DMS 273 (cell line): Measurements from ENCODE around the gene FNDC8.
"Not testable (repeated sequence)": the region's sequence is repeated elsewhere in the genome, so short reads cannot be mapped to it uniquely, and the experiment has no call there.

ENCODE experiments used
- DNase-seq: peaks from one replicate; lab custom pipeline; 2025; ENCODE audit not compliant: unreplicated experiment; lab: John Stamatoyannopoulos, UW

FNDC8 gene

DNA sequence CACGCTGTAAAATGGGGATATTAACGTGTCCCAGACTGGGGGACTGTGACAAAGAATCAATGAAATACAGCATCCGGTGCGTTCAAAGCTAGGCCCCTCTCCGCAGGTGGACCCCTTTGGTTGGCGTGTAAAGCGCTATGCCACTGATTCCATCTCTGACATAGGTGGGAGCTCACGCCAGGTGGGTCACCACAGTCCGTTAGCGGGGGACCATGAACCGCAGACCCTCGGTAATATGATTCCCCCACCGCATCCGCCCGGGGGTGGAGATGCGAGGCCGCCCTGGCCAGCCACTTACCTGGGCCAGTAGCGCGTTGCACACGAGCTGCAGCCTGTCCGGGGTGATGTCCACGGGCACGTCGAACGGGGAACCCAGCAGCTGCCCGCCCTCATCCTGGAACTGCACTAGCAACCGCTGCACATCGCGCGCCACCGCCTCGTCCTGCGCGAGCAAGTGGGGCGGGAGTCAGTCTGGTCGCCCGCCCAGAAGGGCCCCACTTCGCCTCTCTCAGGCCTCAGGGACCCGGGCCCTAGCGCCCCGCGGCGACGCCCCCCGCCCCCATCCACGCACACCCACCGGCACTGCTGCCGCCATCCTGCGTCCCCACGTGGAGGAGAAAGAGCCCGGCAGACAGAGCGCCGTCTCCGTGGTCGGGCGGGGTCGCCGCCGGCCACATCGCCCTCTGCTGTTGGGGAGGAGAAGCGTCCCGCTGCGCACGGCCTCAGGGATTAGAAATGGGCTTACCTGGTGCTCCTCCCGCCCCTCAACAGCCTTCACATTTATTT lies 20.5 kb downstream of the FNDC8 start, which contains the start of gene NLE1:
Gene NLE1 (minus strand): TSS at position 623 of the 786 bp plus-strand sequence. CDS start 28 bp downstream, at position 595.
- peak; percentile 93 for DNase-seq

DNA sequence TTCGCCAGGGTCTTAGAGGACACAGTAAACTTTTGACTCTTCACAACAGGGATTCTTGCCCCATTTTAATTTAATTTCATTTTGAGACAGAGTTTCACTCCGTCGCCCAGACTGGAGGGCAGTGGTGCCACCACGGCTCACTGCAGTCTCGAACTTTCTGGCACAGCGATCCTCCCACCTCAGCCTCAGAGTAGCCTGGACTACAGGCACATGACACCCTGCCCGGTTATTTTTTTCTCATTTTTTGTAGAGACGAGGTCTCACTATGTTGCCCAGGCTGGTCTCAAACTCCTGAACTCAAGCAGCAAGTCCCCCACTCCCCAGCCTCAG lies 21.0 kb downstream of the FNDC8 start:
- DNase-seq = no peak

DNA sequence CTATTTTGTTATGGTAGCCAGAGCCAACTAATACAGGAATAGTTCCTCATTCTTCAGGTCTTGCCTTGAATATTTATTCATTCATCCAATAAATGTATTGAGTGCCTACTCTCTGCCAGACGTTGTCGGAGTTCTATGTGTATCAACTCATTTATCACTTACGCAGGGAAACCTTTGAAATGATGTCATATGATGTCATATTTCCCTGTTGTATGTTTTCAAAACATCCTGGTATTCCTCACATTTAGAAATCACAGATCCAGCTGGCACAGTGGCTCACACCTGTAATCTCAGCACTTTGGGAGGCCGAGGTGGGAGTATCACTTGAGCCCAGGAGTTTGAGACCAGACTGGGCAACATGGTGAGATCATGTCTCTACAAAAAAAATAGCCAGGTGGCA lies 23.4 kb downstream of the FNDC8 start:
- DNase-seq = no peak

DNA sequence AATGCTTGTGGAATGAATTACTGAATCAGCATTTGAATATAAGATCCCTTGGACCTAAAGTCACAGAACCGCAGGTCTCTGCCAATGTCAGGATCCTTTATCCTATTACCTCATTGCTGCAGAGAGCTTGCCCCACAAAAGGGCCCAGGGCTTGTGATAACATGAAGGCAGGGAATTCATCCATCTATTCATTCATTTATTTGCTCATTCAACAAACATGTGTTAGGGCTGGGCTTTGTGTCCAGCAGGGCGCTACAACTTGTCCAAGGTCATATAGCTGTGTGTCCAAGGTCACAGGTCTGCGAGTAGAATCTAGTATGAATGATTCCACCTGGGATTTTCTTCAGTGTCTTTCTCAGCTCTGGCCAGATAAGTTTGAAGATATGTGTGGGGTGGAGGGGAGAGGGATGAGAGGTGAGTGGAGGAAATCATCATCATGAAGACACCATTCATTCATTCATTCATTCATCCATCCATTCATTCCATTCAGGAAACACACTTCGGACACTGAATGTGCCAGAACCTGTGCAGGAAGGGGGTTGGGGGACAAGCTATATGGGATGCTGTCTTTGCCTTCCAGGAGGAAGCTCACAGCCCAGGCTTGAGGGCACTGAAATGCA lies 24.9 kb downstream of the FNDC8 start:
- DNase-seq = no peak

DNA sequence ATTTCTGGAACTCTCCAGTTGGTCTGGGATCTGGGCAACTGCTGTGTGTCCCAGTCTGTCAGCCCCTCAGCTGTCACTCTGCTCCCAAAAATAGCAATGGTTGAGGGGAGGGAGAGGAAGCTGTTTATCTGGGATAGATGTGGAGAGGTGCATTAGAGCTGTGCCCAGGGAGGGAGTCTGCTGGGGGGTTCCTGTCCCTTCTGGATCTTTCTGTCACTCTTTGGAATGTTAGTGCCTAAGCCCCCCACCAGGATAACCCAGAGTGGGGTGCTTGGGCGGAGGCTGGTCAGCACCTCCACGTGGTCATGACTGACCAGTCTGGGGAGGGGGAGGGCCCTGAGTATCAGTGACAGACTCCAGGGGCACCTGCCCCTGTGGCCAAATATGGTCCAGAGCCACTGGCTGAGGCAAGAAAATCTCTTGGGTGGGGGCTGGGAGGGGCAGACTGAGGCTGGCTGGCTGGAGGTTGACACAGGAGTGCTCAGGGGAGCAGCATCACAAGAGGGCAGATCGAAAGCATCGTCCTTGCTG lies 26.0 kb downstream of the FNDC8 start, which contains the start of gene UNC45B:
Gene UNC45B (plus strand): TSS at position 443 of the 531 bp plus-strand sequence. CDS start 447 bp downstream, outside the sequence.
- no peak for DNase-seq

DNA sequence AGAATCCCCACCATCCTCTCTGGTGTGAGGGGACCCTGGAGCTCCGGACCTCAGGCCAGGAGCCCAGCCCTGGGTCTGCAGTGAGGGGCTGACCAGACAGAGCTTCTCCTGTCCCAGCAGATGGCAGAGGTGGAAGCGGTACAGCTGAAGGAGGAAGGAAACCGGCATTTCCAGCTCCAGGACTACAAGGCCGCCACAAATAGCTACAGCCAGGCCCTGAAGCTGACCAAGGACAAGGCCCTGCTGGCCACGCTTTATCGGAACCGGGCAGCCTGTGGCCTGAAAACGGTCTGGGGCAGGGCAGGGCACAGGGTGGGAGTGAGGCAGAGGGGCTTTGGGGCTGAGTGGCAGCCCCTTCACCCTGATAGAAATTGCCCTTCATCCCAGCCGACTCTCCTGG lies 26.7 kb downstream of the FNDC8 start:
- no peak for DNase-seq

DNA sequence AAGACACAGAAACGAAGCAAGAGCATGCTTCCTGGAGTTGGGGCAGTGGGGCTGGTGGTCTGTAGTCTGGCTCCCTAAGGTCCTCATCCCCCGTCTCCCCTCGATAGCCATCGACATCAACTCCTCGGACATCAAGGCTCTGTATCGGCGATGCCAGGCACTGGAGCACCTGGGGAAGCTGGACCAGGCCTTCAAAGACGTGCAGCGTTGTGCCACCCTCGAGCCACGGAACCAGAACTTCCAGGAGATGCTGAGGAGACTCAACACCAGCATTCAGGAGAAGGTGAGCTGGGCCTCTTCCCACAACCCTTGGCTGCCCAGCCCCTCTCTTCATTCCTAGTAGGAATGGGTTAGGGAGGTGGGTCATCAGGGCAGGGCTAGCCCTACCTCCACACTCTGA lies 28.5 kb downstream of the FNDC8 start:
- DNase-seq = no peak

DNA sequence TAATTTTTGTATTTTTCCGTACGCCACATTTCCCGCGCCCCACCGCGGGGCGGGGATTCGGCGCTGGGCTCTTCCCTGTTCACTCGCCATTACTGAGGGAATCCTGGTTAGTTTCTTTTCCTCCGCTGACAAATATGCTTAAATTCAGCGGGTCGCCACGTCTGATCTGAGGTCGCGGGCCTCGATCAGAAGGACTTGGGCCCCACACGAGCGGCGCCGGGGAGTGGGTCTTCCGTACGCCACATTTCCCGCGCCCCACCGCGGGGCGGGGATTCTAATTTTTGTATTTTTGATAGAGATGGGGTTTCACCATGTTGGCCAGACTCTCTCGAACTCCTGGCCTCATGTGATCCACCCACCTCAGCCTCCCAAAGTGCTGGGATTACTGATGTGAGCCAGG lies 29.7 kb downstream of the FNDC8 start:
- DNase-seq = not testable (repeated sequence)

DNA sequence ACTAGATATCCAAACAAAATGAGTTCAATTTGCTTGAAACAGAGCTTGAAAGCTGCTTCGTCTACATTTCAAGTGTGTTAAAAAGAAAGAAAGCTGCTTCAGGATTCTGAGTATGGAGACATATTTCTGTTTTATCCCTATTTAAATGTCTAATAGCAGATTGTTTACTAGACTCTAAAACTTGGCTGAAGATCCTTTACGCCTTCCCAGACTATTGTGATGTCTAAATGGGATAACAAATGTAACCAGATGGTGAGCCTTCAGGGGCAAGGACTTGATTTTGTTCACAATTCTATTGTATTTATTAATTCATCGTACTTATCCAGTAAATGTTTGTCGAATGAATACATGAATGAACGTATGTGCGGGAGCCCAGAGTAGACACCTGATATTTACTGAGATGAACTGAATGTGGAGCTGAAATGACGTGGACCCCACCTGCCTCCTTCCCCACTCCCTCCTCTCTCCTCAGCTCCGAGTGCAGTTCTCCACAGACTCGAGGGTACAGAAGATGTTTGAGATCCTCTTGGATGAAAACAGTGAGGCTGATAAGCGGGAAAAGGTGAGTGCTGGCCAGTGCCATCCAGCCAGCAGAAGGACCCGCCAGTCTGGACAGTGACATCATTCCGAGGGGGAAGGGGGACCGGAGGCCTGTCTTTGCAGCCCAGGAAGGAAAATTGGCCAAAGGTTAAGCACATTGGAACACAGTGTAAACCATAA lies 31.2 kb downstream of the FNDC8 start:
- DNase-seq = no peak

DNA sequence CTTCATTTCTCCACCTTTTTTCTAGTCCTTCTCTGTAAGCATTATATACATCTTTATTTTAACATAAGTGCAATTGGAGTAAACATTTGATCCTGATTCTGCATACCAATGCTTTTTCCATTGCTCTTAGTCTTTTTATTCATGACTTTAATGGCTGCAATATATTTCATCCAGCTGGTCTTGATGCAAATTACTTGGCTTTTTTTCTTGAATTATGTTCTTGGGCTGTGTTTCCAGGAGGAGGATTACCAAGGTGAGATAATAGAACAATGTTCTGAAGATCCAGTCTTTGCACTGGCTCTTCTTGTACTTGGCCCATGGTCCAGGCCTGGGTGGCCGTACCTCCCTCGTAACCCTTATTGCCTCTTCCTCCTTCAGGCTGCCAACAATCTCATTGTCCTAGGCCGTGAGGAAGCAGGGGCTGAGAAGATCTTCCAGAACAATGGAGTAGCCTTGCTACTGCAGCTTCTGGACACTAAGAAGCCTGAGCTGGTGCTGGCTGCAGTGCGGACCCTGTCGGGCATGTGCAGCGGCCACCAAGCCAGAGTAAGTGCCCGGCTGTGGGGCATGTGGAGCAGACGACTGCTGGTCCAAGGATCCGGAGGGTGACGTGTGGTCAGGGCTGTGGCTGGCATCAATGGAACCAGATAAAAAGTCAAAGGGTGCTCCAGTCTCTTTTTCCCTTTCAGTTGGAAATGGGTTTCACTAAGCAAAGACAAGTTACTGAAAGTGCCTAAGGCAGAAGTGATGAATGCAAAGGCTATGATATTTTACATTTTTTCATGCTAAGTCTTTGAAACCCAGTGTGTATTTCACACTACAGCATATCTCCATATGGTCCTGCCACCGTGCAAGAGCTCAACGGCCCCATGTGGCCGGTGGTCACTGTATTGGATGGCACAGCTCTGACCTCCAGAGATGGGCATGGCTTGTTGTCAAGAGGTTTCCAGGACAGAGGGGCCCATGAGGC lies 33.1 kb downstream of the FNDC8 start:
- no peak for DNase-seq

DNA sequence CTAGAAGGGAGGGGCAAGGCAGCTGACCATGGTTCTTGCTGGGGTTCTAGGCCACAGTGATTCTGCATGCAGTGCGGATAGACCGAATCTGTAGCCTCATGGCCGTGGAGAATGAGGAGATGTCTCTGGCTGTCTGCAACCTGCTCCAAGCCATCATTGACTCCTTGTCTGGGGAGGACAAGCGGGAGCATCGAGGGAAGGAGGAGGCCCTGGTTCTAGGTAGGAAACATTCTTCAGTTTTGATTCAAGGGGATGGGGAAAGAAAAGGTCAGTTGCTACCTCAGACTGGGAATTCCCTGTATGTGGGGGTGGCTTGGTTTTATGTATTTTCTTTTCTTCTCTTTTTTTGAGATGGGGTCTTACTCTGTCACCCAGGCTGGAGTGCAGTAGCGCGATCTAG lies 33.8 kb downstream of the FNDC8 start:
- no peak for DNase-seq

DNA sequence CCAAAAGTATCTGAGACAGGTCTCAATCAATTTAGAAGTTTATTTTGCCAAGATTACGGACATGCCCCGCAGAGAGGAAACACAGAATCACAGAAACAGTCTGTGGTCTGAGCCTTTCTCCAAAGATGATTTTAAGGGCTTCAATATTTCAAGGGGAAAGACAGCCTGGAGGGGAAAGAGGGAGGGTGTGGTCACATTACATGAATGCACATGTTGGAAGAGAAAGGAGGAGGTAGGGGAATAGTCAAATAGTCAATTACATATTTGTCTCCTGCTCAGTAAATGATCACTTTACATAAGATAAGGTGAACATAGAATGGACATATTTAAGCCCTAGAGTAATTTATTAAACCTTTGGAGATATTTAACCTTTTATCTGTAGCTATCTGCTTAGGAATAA lies 38.5 kb downstream of the FNDC8 start:
- no peak for DNase-seq

DNA sequence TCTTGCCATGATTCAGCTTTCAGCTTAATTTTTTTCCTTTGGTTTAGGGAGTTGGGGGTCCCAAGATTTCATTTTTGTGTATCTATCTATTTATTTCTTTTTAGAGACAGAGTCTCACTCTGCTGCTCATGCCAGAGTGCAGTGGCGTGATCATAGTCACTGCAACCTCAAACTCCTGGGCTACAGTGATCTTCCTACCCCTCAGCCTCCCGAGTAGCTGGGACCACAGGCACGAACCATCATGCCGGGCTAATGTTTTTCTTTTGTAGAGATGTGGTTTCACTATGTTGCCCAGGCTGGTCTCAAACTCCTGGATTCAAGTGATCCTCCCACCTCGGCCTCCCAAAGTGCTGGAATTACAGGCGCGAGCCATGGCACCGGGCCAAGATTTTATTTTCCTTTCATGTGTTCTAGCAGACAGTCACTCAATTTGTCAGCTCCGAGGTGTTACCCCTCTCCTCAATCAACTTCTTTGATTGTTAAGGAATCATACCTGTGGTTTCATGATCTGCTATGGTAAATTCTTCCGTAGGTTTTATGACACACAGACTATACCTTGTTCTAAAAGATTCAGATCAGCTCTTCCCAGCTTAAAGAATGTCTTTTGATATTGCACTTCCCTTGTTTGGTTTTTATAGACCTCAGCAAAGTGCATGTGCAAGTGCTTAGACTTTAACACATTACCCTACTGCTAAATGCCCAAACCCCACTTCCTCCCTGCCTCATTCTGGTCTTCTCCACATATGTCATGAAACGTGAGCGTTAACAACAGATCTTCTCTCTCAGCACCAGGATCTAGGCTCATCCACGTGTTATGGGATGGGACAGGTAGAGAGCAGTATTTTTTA lies 39.2 kb downstream of the FNDC8 start:
- DNase-seq = no peak

DNA sequence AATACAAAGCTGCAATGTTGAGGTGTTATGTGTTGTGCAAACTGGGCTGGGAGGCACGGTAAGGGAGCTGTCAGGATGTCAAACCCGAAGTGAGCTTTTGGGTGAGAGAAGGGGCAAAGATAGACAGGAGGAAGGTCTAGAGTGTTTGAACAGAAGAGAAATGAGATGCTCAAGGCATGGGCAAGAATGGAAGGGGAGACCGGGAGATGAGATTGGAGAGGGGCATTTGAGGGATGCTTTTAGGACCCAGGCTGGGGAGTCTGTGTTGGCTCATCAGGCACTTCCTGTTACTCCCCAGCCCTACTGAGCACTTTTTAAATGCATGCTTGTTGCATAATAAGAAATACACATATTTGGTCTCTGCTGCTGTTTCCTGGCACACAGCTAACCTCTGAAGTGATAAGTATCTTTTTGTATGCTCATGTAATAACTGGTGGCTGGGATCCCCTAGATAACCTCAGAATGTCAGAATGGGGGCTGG lies 39.9 kb downstream of the FNDC8 start:
- DNase-seq = no peak

DNA sequence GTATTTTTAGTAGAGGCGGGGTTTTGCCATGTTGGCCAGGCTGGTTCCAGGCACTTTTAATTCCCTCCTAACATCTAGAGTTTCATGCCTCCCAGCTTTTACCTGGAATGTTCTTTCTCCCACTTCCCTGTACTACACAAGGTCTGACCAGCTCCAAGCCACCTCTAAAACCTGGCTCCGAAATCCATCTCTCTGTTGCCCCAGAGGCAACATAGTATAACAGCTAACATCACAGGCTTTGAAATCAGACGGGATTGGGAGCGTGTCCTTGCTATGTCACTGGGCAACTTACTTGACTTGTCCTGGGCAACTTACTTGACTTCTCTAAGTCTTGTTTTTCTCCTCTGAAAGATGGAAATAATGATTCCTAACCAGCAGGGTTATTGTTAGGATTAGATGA lies 41.3 kb downstream of the FNDC8 start:
- DNase-seq = no peak

DNA sequence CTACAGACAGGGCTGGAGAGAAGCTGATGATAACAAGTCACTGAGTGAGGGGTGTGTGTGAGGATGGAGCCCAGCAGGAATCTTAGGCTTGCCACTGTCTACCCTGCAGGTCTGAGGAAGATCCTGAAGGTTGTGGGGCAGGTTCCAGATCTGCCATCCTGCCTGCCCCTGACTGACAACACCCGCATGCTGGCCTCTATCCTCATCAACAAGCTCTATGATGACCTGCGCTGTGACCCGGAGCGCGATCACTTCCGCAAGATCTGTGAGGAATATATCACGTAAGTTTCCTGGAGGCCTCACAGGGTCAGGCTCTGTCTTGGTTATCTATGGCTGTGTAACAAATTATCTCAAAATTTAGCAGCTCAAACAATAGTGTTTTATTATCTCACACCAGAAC lies 42.5 kb downstream of the FNDC8 start:
- no peak for DNase-seq

DNA sequence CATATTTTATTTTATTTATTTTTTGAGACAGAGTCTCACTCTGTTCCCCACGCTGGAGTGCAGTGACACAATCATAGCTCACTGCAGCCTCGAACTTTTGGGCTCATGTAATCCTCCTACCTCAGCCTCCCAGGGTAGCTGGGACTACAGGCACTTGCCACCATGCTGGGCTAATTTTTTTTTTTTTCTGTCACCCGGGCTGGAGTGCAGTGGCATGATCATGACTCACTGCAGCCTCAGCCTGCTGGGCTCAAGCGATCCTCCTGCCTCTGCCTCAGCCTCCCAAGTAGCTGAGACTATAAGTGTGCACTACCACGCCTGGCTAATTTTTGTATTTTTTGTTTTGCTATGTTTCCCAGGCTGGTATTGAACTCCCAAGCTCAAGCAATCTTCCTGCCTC lies 43.3 kb downstream of the FNDC8 start:
- no peak for DNase-seq

DNA sequence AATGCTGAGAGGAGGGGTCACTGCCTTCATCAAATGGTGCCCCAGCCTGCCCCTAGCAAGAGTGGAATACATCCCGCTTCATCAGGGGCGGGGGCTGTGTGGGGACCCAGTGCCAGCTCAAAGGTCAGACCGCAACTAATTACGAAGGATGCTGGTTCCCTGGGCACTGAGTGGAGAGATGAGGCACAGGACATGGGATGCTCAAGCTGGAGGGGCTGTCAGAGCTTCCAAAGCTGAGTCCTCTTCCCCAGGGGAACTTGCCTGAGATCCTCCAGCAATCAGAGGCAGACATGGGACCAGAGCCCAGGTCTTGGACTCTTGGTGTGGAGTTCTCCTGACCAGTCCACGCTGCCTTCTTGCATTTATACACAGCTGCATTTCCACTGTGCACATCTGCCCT lies 45.1 kb downstream of the FNDC8 start:
- no peak for DNase-seq

DNA sequence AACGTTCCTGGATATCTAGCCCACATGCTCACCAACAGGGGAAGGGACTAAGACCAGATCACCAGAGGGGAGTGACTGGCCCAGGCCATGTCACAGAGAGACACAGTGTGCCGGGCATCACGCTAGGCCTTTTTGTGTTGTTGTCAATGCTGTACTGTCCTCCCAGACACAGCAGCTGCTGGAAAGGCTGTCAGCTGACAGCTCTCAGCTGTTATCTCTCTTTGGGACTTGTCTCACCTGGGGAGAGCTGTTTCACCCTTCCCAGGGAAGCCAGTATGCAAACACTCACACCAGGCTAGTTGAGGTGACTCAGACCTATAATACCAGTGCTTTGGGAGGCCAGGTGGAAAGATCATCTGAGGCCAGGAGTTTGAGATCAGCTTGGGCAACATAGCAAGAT lies 45.6 kb downstream of the FNDC8 start:
- no peak for DNase-seq

DNA sequence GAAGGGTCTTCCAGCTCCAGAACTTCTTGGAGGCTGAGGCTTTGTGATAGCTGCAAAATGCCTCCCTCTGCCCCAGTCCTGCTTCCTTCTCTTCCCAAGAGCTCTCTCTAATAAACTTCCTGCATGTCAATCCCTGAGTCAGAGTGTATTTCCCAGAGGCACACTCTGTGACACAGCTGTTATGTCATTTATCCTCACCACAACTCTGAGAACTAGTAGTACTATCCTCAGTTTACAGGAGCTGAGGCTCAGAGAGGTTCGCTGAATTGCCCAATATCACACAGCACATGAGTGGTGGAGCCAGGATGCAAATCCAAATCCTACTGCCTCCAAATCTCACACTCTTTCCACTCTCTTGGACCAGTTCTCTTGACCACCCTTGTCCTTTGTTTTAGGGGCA lies 46.3 kb downstream of the FNDC8 start:
- no peak for DNase-seq
